Smooth muscle cell (in vitro differentiated cells): Measurements from ENCODE around the gene SLC6A11. TPM values are rescaled to one million over a fixed set of nuclear protein-coding genes. Genes with fewer than 3 reads are reported as not detected.

Experiments used
- DNase-seq: peaks from one replicate; lab custom pipeline; 2025; ENCODE audit not compliant: unreplicated experiment; lab: John Stamatoyannopoulos, UW
- H2AFZ ChIP-seq: fragments of 200-600 bp; sonication (generic); 2 replicates; pipeline ENCODE4 v1.6.0; 2016; ENCODE audit warnings: antibody characterized with exemption, low read depth, mild to moderate bottlenecking
- H3F3A ChIP-seq: fragments of 200-600 bp; sonication (generic); 2 replicates; pipeline ENCODE4 v1.6.0; 2017; ENCODE audit warnings: antibody characterized with exemption, low read depth
- H3K27ac ChIP-seq: fragments of 200-600 bp; sonication (generic); 2 replicates; pipeline ENCODE4 v1.5.1; 2016; ENCODE audit warnings: low read depth, mild to moderate bottlenecking
- H3K27me3 ChIP-seq: fragments of 200-600 bp; sonication (generic); 2 replicates; pipeline ENCODE4 v1.6.1; 2016; ENCODE audit warnings: low read depth, mild to moderate bottlenecking
- H3K36me3 ChIP-seq: fragments of 200-600 bp; sonication (generic); 2 replicates; pipeline ENCODE4 v1.5.1; 2016; ENCODE audit warnings: low read depth
- H3K4me1 ChIP-seq: fragments of 200-600 bp; sonication (generic); 2 replicates; pipeline ENCODE4 v1.5.1; 2016; ENCODE audit warnings: low read depth
- H3K4me2 ChIP-seq: fragments of 200-600 bp; sonication (generic); 2 replicates; pipeline ENCODE4 v1.6.0; 2016; ENCODE audit warnings: mild to moderate bottlenecking
- H3K4me3 ChIP-seq: fragments of 200-600 bp; sonication (generic); 2 replicates; pipeline ENCODE4 v1.5.1; 2016; ENCODE audit warnings: mild to moderate bottlenecking
- H3K79me2 ChIP-seq: fragments of 200-600 bp; sonication (generic); 2 replicates; pipeline ENCODE4 v1.6.0; 2016; ENCODE audit warnings: low read depth, mild to moderate bottlenecking
- H3K9ac ChIP-seq: fragments of 200-600 bp; sonication (generic); 2 replicates; pipeline ENCODE4 v1.6.0; 2016; ENCODE audit warnings: low read depth
- H3K9me3 ChIP-seq: fragments of 200-600 bp; sonication (generic); replicated peaks from 2 replicates; pipeline ENCODE4 v1.5.1; 2016; ENCODE audit warnings: low read depth
- H4K20me1 ChIP-seq: fragments of 200-600 bp; sonication (generic); 2 replicates; pipeline ENCODE4 v1.6.0; 2016; ENCODE audit warnings: low read depth
- CTCF ChIP-seq: fragments of 200-600 bp; sonication (generic); IDR thresholded peaks from 2 replicates; pipeline ENCODE4 v1.5.1; 2017; ENCODE audit warnings: borderline replicate concordance, mild to moderate bottlenecking, antibody characterized with exemption; ENCODE audit not compliant: insufficient read depth, poor library complexity, severe bottlenecking
- WGBS: methylation state at CpG from one replicate; pipeline ENCODE4 v1.1.7; 2016; ENCODE audit warnings: low lambda C conversion rate; 5-methylcytosine and 5-hydroxymethylcytosine counted together
- polyA plus RNA-seq: library from polyadenylated mRNA; unstranded; fragments of >200 nt; fragmentation: Nextera tagmentation; extraction: Ambion mirVana; gene quantifications from 2 replicates; pipeline ENCODE4 v1.2.1, GENCODE V29; 2016
- total RNA-seq: library from RNA; depleted of rRNA; stranded (reverse); fragments of >200 nt; gene quantifications from 2 replicates; pipeline ENCODE4 v1.2.3, GENCODE V29; 2014

SLC6A11 gene
- total and polyA plus RNA-seq, 2 experiments from 2014 or later, result not detected

GRCh38 chr3:10977892-10978510 is 162.0 kb downstream of the SLC6A11 start:
- Histone ChIP-seq H3K9me3 (no peaks in the 10 kb centered on the region), H2AFZ (no peak overlapping the region), H3K27me3 (peaks cover 13% of the 10 kb centered on the region), H3K4me3 (no peak overlapping the region), H3K4me2 (peak overlapping the region; percentile 29), H3K36me3 (no peaks in the 10 kb centered on the region), H3K79me2 (no peaks in the 10 kb centered on the region), H3K4me1 (peaks cover under 1% of the 10 kb centered on the region), H3K27ac (no peak overlapping the region), H4K20me1 (no peaks in the 10 kb centered on the region), H3K9ac (no peak overlapping the region), H3F3A (no peaks in the 10 kb centered on the region)
- 36% methylated on average over 9 of the region's 10 CpGs for WGBS
- DNase-seq, result no peak
- no peak for TF ChIP-seq CTCF

- Histone ChIP-seq H3K4me3 (no peak overlapping the region), H3K9me3 (no peaks in the 10 kb centered on the region), H4K20me1 (no peaks in the 10 kb centered on the region), H3K4me2 (no peak overlapping the region), H2AFZ (no peak overlapping the region), H3K27me3 (peaks cover 6% of the 10 kb centered on the region), H3K79me2 (no peaks in the 10 kb centered on the region), H3K9ac (no peak overlapping the region), H3F3A (no peaks in the 10 kb centered on the region), H3K4me1 (peaks cover 4% of the 10 kb centered on the region), H3K27ac (no peak overlapping the region), H3K36me3 (no peaks in the 10 kb centered on the region)
- 98% methylated on average over 7 of the region's 7 CpGs for WGBS
- no peak for DNase-seq
- TF ChIP-seq CTCF, result no peak
These were observed 162.9 kb downstream of the SLC6A11 start for GRCh38 chr3:10978956-10979355.

- no peaks in the 10 kb centered on the region for H3F3A ChIP-seq
- no peaks in the 10 kb centered on the region for H3K79me2 ChIP-seq
- H3K9me3 ChIP-seq, result no peaks in the 10 kb centered on the region
- no peak overlapping the region for H3K4me2 ChIP-seq
- no peak overlapping the region for H3K27ac ChIP-seq
- TF ChIP-seq CTCF, result no peak
- H3K4me1 ChIP-seq, result peaks cover 4% of the 10 kb centered on the region
- 93% methylated on average over 7 of the region's 7 CpGs for WGBS
- H3K4me3 ChIP-seq, result no peak overlapping the region
- H3K36me3 ChIP-seq, result no peaks in the 10 kb centered on the region
- no peak overlapping the region for H3K9ac ChIP-seq
- H4K20me1 ChIP-seq, result no peaks in the 10 kb centered on the region
- no peak for DNase-seq
- no peak overlapping the region for H2AFZ ChIP-seq
- peaks cover 6% of the 10 kb centered on the region for H3K27me3 ChIP-seq
These were observed 164.3 kb downstream of the SLC6A11 start for GRCh38 chr3:10980312-10980711.

GRCh38 chr3:10981031-10981430 is 165.0 kb downstream of the SLC6A11 start:
- Histone ChIP-seq H3K9me3 (no peaks in the 10 kb centered on the region), H3K27ac (no peak overlapping the region), H3K36me3 (no peaks in the 10 kb centered on the region), H3K4me3 (no peak overlapping the region), H2AFZ (no peak overlapping the region), H3K9ac (no peak overlapping the region), H3K79me2 (no peaks in the 10 kb centered on the region), H3K4me1 (peaks cover 4% of the 10 kb centered on the region), H3K4me2 (no peak overlapping the region), H3K27me3 (peaks cover 7% of the 10 kb centered on the region), H4K20me1 (no peaks in the 10 kb centered on the region), H3F3A (no peaks in the 10 kb centered on the region)
- DNase-seq, result no peak
- no peak for TF ChIP-seq CTCF
- 68% methylated on average over 3 of the region's 3 CpGs for WGBS
